H1 (cell line): ENCODE data around the gene CENPX. TPM values are rescaled to one million over a fixed set of nuclear protein-coding genes. Genes with fewer than 3 reads are reported as not detected.

Experiments
- CTCF ChIA-PET: fragments of 300-600 bp; sonication (Branson Sonifier 250); formaldehyde crosslinking; loops from one replicate; lab custom pipeline; 2021; ENCODE audit not compliant: partially characterized antibody; lab: Charles Lee
- POLR2A ChIA-PET: fragments of 300-600 bp; sonication (Branson Sonifier 250); formaldehyde crosslinking; loops from one replicate; lab custom pipeline; 2021; ENCODE audit warnings: inconsistent platforms; ENCODE audit not compliant: partially characterized antibody; lab: Charles Lee
- DNase-seq, 2 experiments: peaks; one replicate each; pipeline versions ENCODE4 v3.0.0 to v3.0.0-alpha.2; 2010 to 2022; ENCODE audit warnings: low spot score in 2 of 2, low read depth in 1 of 2, mixed read lengths in 1 of 2
- FAIRE-seq: peaks from 2 replicates; lab custom pipeline; 2011; peaks lifted over from hg19 to GRCh38; lab: Jason Lieb, UNC
- H2AFZ ChIP-seq: 2 replicates; pipeline ENCODE4 v1.8.1; 2012; ENCODE audit warnings: low read length, inconsistent platforms
- H2AK5ac ChIP-seq: 2 replicates; pipeline ENCODE4 v1.6.1; 2013; ENCODE audit warnings: low read depth, low read length
- H2BK120ac ChIP-seq: replicated peaks from 2 replicates; pipeline ENCODE3; 2013; ENCODE audit warnings: low read depth, low read length, inconsistent platforms
- H2BK12ac ChIP-seq: 2 replicates; pipeline ENCODE4 v1.6.1; 2013; ENCODE audit warnings: low read depth, low read length
- H2BK15ac ChIP-seq: 2 replicates; pipeline ENCODE4 v1.6.1; 2013; ENCODE audit warnings: low read length
- H2BK20ac ChIP-seq: 2 replicates; pipeline ENCODE4 v1.6.1; 2013; ENCODE audit warnings: low read length
- H2BK5ac ChIP-seq: 2 replicates; pipeline ENCODE4 v1.6.1; 2013; ENCODE audit warnings: low read depth, low read length
- H3K14ac ChIP-seq: 2 replicates; pipeline ENCODE4 v1.6.1; 2013; ENCODE audit warnings: inconsistent platforms; ENCODE audit not compliant: insufficient read length
- H3K18ac ChIP-seq: 2 replicates; pipeline ENCODE4 v1.6.1; 2013; ENCODE audit warnings: low read length; ENCODE audit errors: extremely low read depth
- H3K23ac ChIP-seq: 2 replicates; pipeline ENCODE4 v1.6.1; 2013; ENCODE audit warnings: inconsistent platforms; ENCODE audit not compliant: insufficient read length
- H3K23me2 ChIP-seq: 2 replicates; pipeline ENCODE4 v1.6.1; 2013; ENCODE audit warnings: low read depth, low read length
- H3K27ac ChIP-seq: 2 replicates; pipeline ENCODE4 v1.6.1; 2011; ENCODE audit warnings: low read depth, low read length, inconsistent platforms
- H3K27me3 ChIP-seq, 4 experiments: replicated peaks in 1 of 4; 1 replicate in 1 of 4; 2 replicates in 3 of 4; pipeline versions ENCODE4 v1.6.1 to v1.8.1; 2011 to 2013; ENCODE audit warnings: low read length in 3 of 4, mild to moderate bottlenecking in 3 of 4, inconsistent platforms in 2 of 4, mixed read lengths in 2 of 4, moderate library complexity in 1 of 4; ENCODE audit not compliant: control insufficient read depth in 3 of 4, insufficient read depth in 3 of 4; ENCODE audit errors: extremely low read depth in 1 of 4
- H3K36me3 ChIP-seq, 4 experiments: 2 replicates each; pipeline versions ENCODE4 v1.6.1 to v1.8.1; 2011 to 2013; ENCODE audit warnings: mild to moderate bottlenecking in 4 of 4, low read length in 3 of 4, moderate library complexity in 2 of 4, control low read depth in 1 of 4, inconsistent platforms in 1 of 4; ENCODE audit not compliant: insufficient read depth in 4 of 4, control insufficient read depth in 2 of 4
- H3K4ac ChIP-seq: replicated peaks from 2 replicates; pipeline ENCODE3; 2013; ENCODE audit warnings: low read length, low read depth, mixed read lengths, inconsistent platforms; ENCODE audit not compliant: insufficient read length
- H3K4me1 ChIP-seq, 4 experiments: replicated peaks in 1 of 4; 1 replicate in 1 of 4; 2 replicates in 3 of 4; pipeline versions ENCODE4 v1.6.1 to v1.8.1; 2011 to 2013; ENCODE audit warnings: low read length in 3 of 4, inconsistent platforms in 2 of 4, mixed read lengths in 1 of 4; ENCODE audit not compliant: insufficient read depth in 4 of 4, control insufficient read depth in 3 of 4
- H3K4me2 ChIP-seq, 2 experiments: 2 replicates each; pipeline versions ENCODE4 v1.6.1 to v1.8.1; 2011 to 2013; ENCODE audit warnings: low read depth in 2 of 2, low read length in 2 of 2, control low read depth in 1 of 2, inconsistent platforms in 1 of 2, mild to moderate bottlenecking in 1 of 2; ENCODE audit not compliant: insufficient read depth in 1 of 2
- H3K4me3 ChIP-seq, 4 experiments: fragments of 200-600, 300-600 bp in 1 of 4; sonication (generic), shearing (Covaris generic), sonication (Bioruptor Twin) in 1 of 4; 2 replicates each; pipeline versions ENCODE4 v1.5.1 to v1.8.1; 2011 to 2016; ENCODE audit warnings: low read length in 4 of 4, low read depth in 3 of 4, control low read depth in 2 of 4, inconsistent platforms in 2 of 4, mild to moderate bottlenecking in 2 of 4, mixed read lengths in 1 of 4, moderate library complexity in 1 of 4; ENCODE audit not compliant: insufficient read depth in 2 of 4; ENCODE audit errors: extremely low read depth in 1 of 4
- H3K56ac ChIP-seq: replicated peaks from 2 replicates; pipeline ENCODE3; 2013; ENCODE audit warnings: low read depth, mild to moderate bottlenecking, mixed read lengths, low read length, inconsistent platforms; ENCODE audit not compliant: insufficient read length
- H3K79me1 ChIP-seq: 2 replicates; pipeline ENCODE4 v1.6.1; 2013; ENCODE audit warnings: low read depth, low read length, control low read depth
- H3K79me2 ChIP-seq, 2 experiments: 2 replicates each; pipeline versions ENCODE4 v1.6.1 to v1.8.1; 2012 to 2013; ENCODE audit warnings: low read length in 2 of 2, mild to moderate bottlenecking in 2 of 2, inconsistent platforms in 1 of 2; ENCODE audit not compliant: insufficient read depth in 2 of 2, control insufficient read depth in 1 of 2
- H3K9ac ChIP-seq, 4 experiments: replicated peaks in 1 of 4; 1 replicate in 1 of 4; 2 replicates in 3 of 4; pipeline versions ENCODE4 v1.6.1 to v1.8.1; 2011 to 2013; ENCODE audit warnings: low read depth in 3 of 4, low read length in 3 of 4, control low read depth in 2 of 4, mild to moderate bottlenecking in 2 of 4, moderate library complexity in 2 of 4, inconsistent platforms in 1 of 4; ENCODE audit errors: extremely low read depth in 1 of 4
- H3K9me3 ChIP-seq, 2 experiments: 2 replicates each; pipeline versions ENCODE4 v1.6.1 to v1.8.1; 2012 to 2013; ENCODE audit warnings: mild to moderate bottlenecking in 2 of 2, moderate library complexity in 2 of 2, control low read depth in 1 of 2, inconsistent platforms in 1 of 2, low read depth in 1 of 2, low read length in 1 of 2, mixed read lengths in 1 of 2; ENCODE audit not compliant: insufficient read depth in 2 of 2
- H4K20me1 ChIP-seq, 2 experiments: replicated peaks in 1 of 2; 2 replicates each; pipeline versions ENCODE3 to v1.8.1; 2011 to 2013; ENCODE audit warnings: inconsistent platforms in 2 of 2, low read length in 2 of 2, mild to moderate bottlenecking in 1 of 2; ENCODE audit not compliant: insufficient read depth in 2 of 2, control insufficient read depth in 1 of 2
- H4K5ac ChIP-seq: 2 replicates; pipeline ENCODE4 v1.6.1; 2013; ENCODE audit warnings: low read length, low read depth, mixed read lengths, inconsistent platforms; ENCODE audit not compliant: insufficient read length
- H4K8ac ChIP-seq: 2 replicates; pipeline ENCODE4 v1.8.0; 2013; ENCODE audit warnings: mild to moderate bottlenecking, moderate library complexity, low read length, inconsistent platforms; ENCODE audit not compliant: insufficient read depth; ENCODE audit errors: extremely low read depth
- H4K91ac ChIP-seq: replicated peaks from 2 replicates; pipeline ENCODE3; 2013; ENCODE audit warnings: low read length, mixed read lengths, inconsistent platforms; ENCODE audit not compliant: insufficient read length
- ATF2 ChIP-seq: IDR thresholded peaks from 2 replicates; pipeline ENCODE4 v1.6.1; 2012; ENCODE audit warnings: low read length, inconsistent platforms
- CBX5 ChIP-seq: fragments of 300-800, 300-1000 bp; sonication (generic); IDR thresholded peaks from 2 replicates; pipeline ENCODE4 v1.7.1; 2016; ENCODE audit warnings: antibody characterized with exemption, low read length, low read depth
- HDAC6 ChIP-seq: IDR thresholded peaks from one replicate; pipeline ENCODE4 v1.7.1; 2012; ENCODE audit warnings: low read depth, mild to moderate bottlenecking, inconsistent platforms, low read length, moderate library complexity
- JUN ChIP-seq: IDR thresholded peaks from 2 replicates; pipeline ENCODE4 v1.6.1; 2011; ENCODE audit warnings: low read depth, mild to moderate bottlenecking, improper control_type of control experiment, low read length
- KDM5A ChIP-seq: fragments of 200-600 bp; IDR thresholded peaks from 2 replicates; pipeline ENCODE4 v1.7.1; 2012; ENCODE audit warnings: mild to moderate bottlenecking, low read length, inconsistent platforms, mixed read lengths
- RBBP5 ChIP-seq: IDR thresholded peaks from 2 replicates; pipeline ENCODE4 v1.7.1; 2012; ENCODE audit warnings: low read depth, mild to moderate bottlenecking, inconsistent platforms, low read length, moderate library complexity, borderline replicate concordance
- RXRA ChIP-seq: IDR thresholded peaks from 2 replicates; pipeline ENCODE4 v1.6.1; 2011; ENCODE audit warnings: low read depth, mild to moderate bottlenecking, low read length, moderate library complexity; ENCODE audit not compliant: insufficient read depth
- SRF ChIP-seq: IDR thresholded peaks from 2 replicates; pipeline ENCODE4 v1.6.1; 2011; ENCODE audit warnings: mild to moderate bottlenecking, low read depth, low read length, moderate library complexity
- ZNF274 ChIP-seq: IDR thresholded peaks from 2 replicates; pipeline ENCODE4 v1.7.0; 2012; ENCODE audit warnings: low read length, borderline replicate concordance; ENCODE audit errors: extremely low read depth
- WGBS, 2 experiments: shearing (Covaris generic) in 1 of 2; methylation state at CpG; one replicate each; pipeline versions ENCODE4 v1.1.6 to v1.1.7; 2013 to 2015; ENCODE audit warnings: low lambda C conversion rate in 2 of 2, mixed read lengths in 2 of 2, inconsistent platforms in 1 of 2, low coverage in 1 of 2, missing lambda C conversion rate in 1 of 2; ENCODE audit not compliant: insufficient replicate concordance in 2 of 2, insufficient coverage in 1 of 2, insufficient read length in 1 of 2; ENCODE audit errors: extremely low coverage in 1 of 2, missing lambda C conversion rate in 1 of 2; 5-methylcytosine and 5-hydroxymethylcytosine counted together
- polyA plus RNA-seq, 7 experiments: library from polyadenylated mRNA; depleted of rRNA in 3 of 7; stranded (reverse) in 5 of 7; unstranded in 2 of 7; fragments of >200 nt in 5 of 7; fragments of 200-250 nt in 2 of 7; gene quantifications; 1 replicate in 5 of 7; 2 replicates in 1 of 7; 4 replicates in 1 of 7; pipeline versions ENCODE4 v1.2.1 to v1.2.3, GENCODE V29; 2011 to 2013; ENCODE audit warnings: missing spikeins in 2 of 7, mixed read lengths in 2 of 7
- total RNA-seq: library from RNA; stranded (reverse); fragmentation: NEBNext Ultra II Directional; extraction: Animal tissue kit (Norgen Biotek cat#: 25700); gene quantifications from 2 replicates; pipeline ENCODE4 v1.2.1, GENCODE V29; 2021

Gene CENPX
- total and polyA plus RNA-seq, 2 of the 8 experiments (the other 6 are each of a cell fraction or from before 2014, with no cell fraction given): 116 to 122 TPM

GRCh38 chr17:81986606-81987005 lies 36.1 kb downstream of the CENPX start:
- no peak overlapping the region for H3K14ac ChIP-seq
- H2AK5ac ChIP-seq: no peak overlapping the region
- TF ChIP-seq ATF2: no peak
- TF ChIP-seq SRF: no peak
- no peak for TF ChIP-seq ZNF274
- no peak for TF ChIP-seq KDM5A
- no peak for TF ChIP-seq JUN
- no peak for TF ChIP-seq HDAC6
- TF ChIP-seq RXRA: no peak
- TF ChIP-seq RBBP5: no peak
- no peak for TF ChIP-seq CBX5

More at GRCh38 chr17:81986606-81987005, 36.1 kb downstream of the CENPX start:
- H3K18ac ChIP-seq: no peak overlapping the region
- H3K9me3 ChIP-seq: no peaks in the 10 kb centered on the region
- POLR2A ChIA-PET: interaction anchor here (1.0 kb wide), 1 partner anchor 56 kb away, joined by 3 read pairs; no protein-coding TSS in a partner anchor
- no peak overlapping the region for H4K8ac ChIP-seq
- no peak overlapping the region for H3K4ac ChIP-seq
- no peaks in the 10 kb centered on the region for H3K27me3 ChIP-seq
- peaks cover 4% of the 10 kb centered on the region; the same call in 1 of the 2 replicates for H3K79me1 ChIP-seq
- no peak overlapping the region for H2BK15ac ChIP-seq
- no peak overlapping the region for H3K4me2 ChIP-seq
- H3K27ac ChIP-seq: no peak overlapping the region
- no peak overlapping the region for H4K91ac ChIP-seq
- peaks cover 2% of the 10 kb centered on the region; the same call in 1 of the 2 replicates for H3K23me2 ChIP-seq
- H3K36me3 ChIP-seq: peaks cover 2 to 25% (median 13%) of the 10 kb centered on the region in 4 experiments; a peak in 6 of 8 replicates
- FAIRE-seq (no peak), DNase-seq (no peak)
- no peak overlapping the region for H2BK5ac ChIP-seq
- H3K79me2 ChIP-seq: peaks cover 0 to 3% of the 10 kb centered on the region in 2 experiments; a peak in 1 of 4 replicates
- peaks cover 3 to 15% of the 10 kb centered on the region in 2 experiments for H4K20me1 ChIP-seq
- no peak overlapping the region for H4K5ac ChIP-seq
- H2AFZ ChIP-seq: no peak overlapping the region
- peaks cover 0 to 9% (median 5%) of the 10 kb centered on the region in 4 experiments; a peak in 5 of 7 replicates for H3K4me1 ChIP-seq
- no peak overlapping the region for H3K23ac ChIP-seq
- CTCF ChIA-PET: interaction anchor here (3.2 kb wide), 1 partner anchor 10 kb away, joined by 12 read pairs; no protein-coding TSS in a partner anchor
- no peak overlapping the region for H3K9ac ChIP-seq
- H2BK120ac ChIP-seq: no peak overlapping the region
- H3K4me3 ChIP-seq: no peak overlapping the region
- no peak overlapping the region for H2BK20ac ChIP-seq
- 95% methylated on average over 22 of the region's 26 CpGs; no CpG with 5 or more reads in 1 of the 2 experiments for WGBS, 2 experiments
- no peak overlapping the region for H3K56ac ChIP-seq
- H2BK12ac ChIP-seq: no peak overlapping the region
